ENCODE measurements around the gene KDM1A.

The KDM1A gene

GRCh38 chr1:23066075-23066474 lies 46.8 kb downstream of the KDM1A start:
- H3K27ac ChIP-seq, result no peak overlapping the region
- TF ChIP-seq ZFX (IDR thresholded peaks at IDR 0.05; ENCODE audit: borderline replicate concordance), result no peak
- TF ChIP-seq, protein P1, sequence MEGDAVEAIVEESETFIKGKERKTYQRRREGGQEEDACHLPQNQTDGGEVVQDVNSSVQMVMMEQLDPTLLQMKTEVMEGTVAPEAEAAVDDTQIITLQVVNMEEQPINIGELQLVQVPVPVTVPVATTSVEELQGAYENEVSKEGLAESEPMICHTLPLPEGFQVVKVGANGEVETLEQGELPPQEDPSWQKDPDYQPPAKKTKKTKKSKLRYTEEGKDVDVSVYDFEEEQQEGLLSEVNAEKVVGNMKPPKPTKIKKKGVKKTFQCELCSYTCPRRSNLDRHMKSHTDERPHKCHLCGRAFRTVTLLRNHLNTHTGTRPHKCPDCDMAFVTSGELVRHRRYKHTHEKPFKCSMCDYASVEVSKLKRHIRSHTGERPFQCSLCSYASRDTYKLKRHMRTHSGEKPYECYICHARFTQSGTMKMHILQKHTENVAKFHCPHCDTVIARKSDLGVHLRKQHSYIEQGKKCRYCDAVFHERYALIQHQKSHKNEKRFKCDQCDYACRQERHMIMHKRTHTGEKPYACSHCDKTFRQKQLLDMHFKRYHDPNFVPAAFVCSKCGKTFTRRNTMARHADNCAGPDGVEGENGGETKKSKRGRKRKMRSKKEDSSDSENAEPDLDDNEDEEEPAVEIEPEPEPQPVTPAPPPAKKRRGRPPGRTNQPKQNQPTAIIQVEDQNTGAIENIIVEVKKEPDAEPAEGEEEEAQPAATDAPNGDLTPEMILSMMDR (IDR thresholded peaks at IDR 0.05), result no peak

- TF ChIP-seq, protein P1 (IDR thresholded peaks at IDR 0.05), result no peak
- TF ChIP-seq ZFX (IDR thresholded peaks at IDR 0.05; ENCODE audit: borderline replicate concordance), result no peak
- H3K27ac ChIP-seq, result no peak overlapping the region
Observed at GRCh38 chr1:23069149-23069548, 49.9 kb downstream of the KDM1A start.

GRCh38 chr1:23069675-23070074 lies 50.4 kb downstream of the KDM1A start:
- no peak overlapping the region for H3K27ac ChIP-seq
- TF ChIP-seq, protein P1 (IDR thresholded peaks at IDR 0.05), result no peak
- no peak for TF ChIP-seq ZFX (IDR thresholded peaks at IDR 0.05; ENCODE audit: borderline replicate concordance)

DNA sequence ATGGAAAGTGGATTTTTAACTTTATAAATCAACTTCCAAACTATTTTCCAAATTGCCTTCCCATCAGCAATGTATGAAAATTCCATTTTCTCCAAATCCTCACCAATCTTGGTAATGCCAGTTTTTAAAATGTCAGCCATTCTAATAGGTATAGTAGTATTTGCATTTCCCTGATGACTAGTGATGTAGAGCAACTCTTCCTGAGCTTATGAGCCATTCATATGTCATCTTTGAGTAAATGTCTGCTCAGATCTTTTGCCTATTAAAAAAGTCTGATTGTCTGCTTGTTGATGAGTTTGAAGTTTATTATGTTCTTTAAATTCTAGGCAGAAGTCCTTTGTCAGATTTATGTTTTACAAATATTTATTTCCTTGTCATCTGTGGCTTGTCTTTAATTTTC lies 54.7 kb downstream of the KDM1A start:
- no peak overlapping the region for H3K27ac ChIP-seq
- TF ChIP-seq, protein P1 (IDR thresholded peaks at IDR 0.05), result no peak
- no peak for TF ChIP-seq ZFX (IDR thresholded peaks at IDR 0.05; ENCODE audit: borderline replicate concordance)

GRCh38 chr1:23079025-23079424 lies 59.8 kb downstream of the KDM1A start:
- H3K27ac ChIP-seq, result no peak overlapping the region
- TF ChIP-seq, protein P1 (IDR thresholded peaks at IDR 0.05), result no peak
- no peak for TF ChIP-seq ZFX (IDR thresholded peaks at IDR 0.05; ENCODE audit: borderline replicate concordance)

GRCh38 chr1:23080885-23081284 lies 61.6 kb downstream of the KDM1A start:
- TF ChIP-seq, protein P1 (IDR thresholded peaks at IDR 0.05), result no peak
- TF ChIP-seq ZFX (IDR thresholded peaks at IDR 0.05; ENCODE audit: borderline replicate concordance), result no peak
- no peak overlapping the region for H3K27ac ChIP-seq

- no peak for TF ChIP-seq ZFX (IDR thresholded peaks at IDR 0.05; ENCODE audit: borderline replicate concordance)
- TF ChIP-seq, protein P1 (IDR thresholded peaks at IDR 0.05), result no peak
- no peak overlapping the region for H3K27ac ChIP-seq
Observed at GRCh38 chr1:23081376-23081775, 62.1 kb downstream of the KDM1A start.
